Fibroblast of mammary gland (primary cell): Measurements from ENCODE around the gene PALLD.

ENCODE experiments used
- DNase-seq: peaks from one replicate; pipeline ENCODE4 v3.0.0-alpha.2; 2010; ENCODE audit warnings: low read depth
- H3K4me3 ChIP-seq: 2 replicates; pipeline ENCODE4 v1.5.1; 2011; ENCODE audit warnings: low read depth, mild to moderate bottlenecking, low read length, moderate library complexity; ENCODE audit not compliant: control insufficient read depth
- CTCF ChIP-seq: conservative IDR thresholded peaks from 2 replicates; pipeline ENCODE4 v1.5.1; 2011; ENCODE audit warnings: low read depth, low read length, inconsistent platforms; ENCODE audit not compliant: control insufficient read depth, insufficient read depth

PALLD gene

GRCh38 chr4:168531305-168531704 lies 34.5 kb downstream of the PALLD start:
- DNase-seq = peak; percentile 10
- H3K4me3 ChIP-seq = no peak overlapping the region
- TF ChIP-seq CTCF = no peak

GRCh38 chr4:168534535-168534934 lies 37.7 kb downstream of the PALLD start:
- TF ChIP-seq CTCF = no peak
- H3K4me3 ChIP-seq = no peak overlapping the region
- no peak for DNase-seq

- DNase-seq = no peak
- no peak for TF ChIP-seq CTCF
- H3K4me3 ChIP-seq = no peak overlapping the region
Observed at GRCh38 chr4:168535689-168536088, 38.8 kb downstream of the PALLD start.

GRCh38 chr4:168536448-168536847 lies 39.6 kb downstream of the PALLD start:
- H3K4me3 ChIP-seq = no peak overlapping the region
- DNase-seq = no peak
- no peak for TF ChIP-seq CTCF

GRCh38 chr4:168537086-168537485 lies 40.2 kb downstream of the PALLD start:
- H3K4me3 ChIP-seq = no peak overlapping the region
- no peak for DNase-seq
- TF ChIP-seq CTCF = no peak

DNA sequence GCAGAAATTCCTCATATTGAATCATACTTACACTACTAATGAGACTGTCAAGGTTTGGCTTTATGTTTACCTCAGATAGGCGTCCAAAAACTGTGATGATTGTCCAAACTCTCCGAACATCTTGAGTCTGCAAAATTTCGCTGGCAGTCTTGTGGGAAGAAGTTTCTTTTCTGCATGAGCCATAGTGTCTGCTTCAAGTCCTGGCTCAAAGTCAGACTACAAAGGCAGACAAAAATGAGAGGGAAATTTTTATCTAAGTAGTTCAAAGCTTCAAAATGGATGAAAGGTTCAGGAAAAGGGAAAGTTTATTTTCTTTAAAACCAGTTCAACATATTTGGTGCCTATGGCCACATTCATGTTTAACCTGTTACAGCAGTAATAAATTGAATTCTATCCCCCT lies 40.7 kb downstream of the PALLD start:
- peak; percentile 43 for DNase-seq
- no peak for TF ChIP-seq CTCF
- H3K4me3 ChIP-seq = no peak overlapping the region

GRCh38 chr4:168538632-168539031 lies 41.8 kb downstream of the PALLD start:
- no peak for DNase-seq
- H3K4me3 ChIP-seq = no peak overlapping the region
- TF ChIP-seq CTCF = no peak
